NCI-H1694 (cell line): ENCODE data around the gene TSPAN12.
A peak's percentile ranks its signal among the peaks of the same experiment; 100 is the strongest.

Source experiments
- DNase-seq: peaks from one replicate; lab custom pipeline; 2025; lab: John Stamatoyannopoulos, UW

TSPAN12 gene

GRCh38 chr7:120843109-120843508 lies 14.8 kb downstream of the TSPAN12 start:
- peak; percentile 74 for DNase-seq

GRCh38 chr7:120842121-120842621 lies 15.8 kb downstream of the TSPAN12 start:
- peak; percentile 35 for DNase-seq

GRCh38 chr7:120841608-120842007 lies 16.3 kb downstream of the TSPAN12 start:
- no peak for DNase-seq

- DNase-seq: no peak
Measured at GRCh38 chr7:120838281-120838682, 19.7 kb downstream of the TSPAN12 start.

GRCh38 chr7:120837599-120837998 lies 20.3 kb downstream of the TSPAN12 start:
- DNase-seq: no peak

- no peak for DNase-seq
Measured at GRCh38 chr7:120836556-120837115, 21.3 kb downstream of the TSPAN12 start.

GRCh38 chr7:120834726-120835125 lies 23.2 kb downstream of the TSPAN12 start:
- DNase-seq: no peak

GRCh38 chr7:120833546-120833945 lies 24.4 kb downstream of the TSPAN12 start:
- peak; percentile 83 for DNase-seq

GRCh38 chr7:120832803-120833202 lies 25.1 kb downstream of the TSPAN12 start:
- DNase-seq: no peak

GRCh38 chr7:120831260-120831659 lies 26.7 kb downstream of the TSPAN12 start:
- DNase-seq: no peak

GRCh38 chr7:120829487-120829886 lies 28.5 kb downstream of the TSPAN12 start:
- DNase-seq: no peak

GRCh38 chr7:120828528-120828927 lies 29.4 kb downstream of the TSPAN12 start:
- no peak for DNase-seq

GRCh38 chr7:120827371-120828118 lies 30.4 kb downstream of the TSPAN12 start:
- DNase-seq: no peak

- no peak for DNase-seq
Measured at GRCh38 chr7:120825576-120825975, 32.4 kb downstream of the TSPAN12 start.

GRCh38 chr7:120825152-120825551 lies 32.8 kb downstream of the TSPAN12 start:
- DNase-seq: no peak

GRCh38 chr7:120819861-120820260 lies 38.1 kb downstream of the TSPAN12 start:
- DNase-seq: no peak

GRCh38 chr7:120817851-120818250 lies 40.1 kb downstream of the TSPAN12 start:
- DNase-seq: no peak

- DNase-seq: no peak
Measured at GRCh38 chr7:120814253-120814939, 43.5 kb downstream of the TSPAN12 start.

- DNase-seq: no peak
Measured at GRCh38 chr7:120813546-120814252, 44.2 kb downstream of the TSPAN12 start.

GRCh38 chr7:120813089-120813488 lies 44.9 kb downstream of the TSPAN12 start:
- DNase-seq: no peak

- no peak for DNase-seq
Measured at GRCh38 chr7:120809260-120809659, 48.7 kb downstream of the TSPAN12 start.

- DNase-seq: no peak
Measured at GRCh38 chr7:120807390-120807789, 50.6 kb downstream of the TSPAN12 start.
